ENCODE data around the gene YWHAB.

DNA sequence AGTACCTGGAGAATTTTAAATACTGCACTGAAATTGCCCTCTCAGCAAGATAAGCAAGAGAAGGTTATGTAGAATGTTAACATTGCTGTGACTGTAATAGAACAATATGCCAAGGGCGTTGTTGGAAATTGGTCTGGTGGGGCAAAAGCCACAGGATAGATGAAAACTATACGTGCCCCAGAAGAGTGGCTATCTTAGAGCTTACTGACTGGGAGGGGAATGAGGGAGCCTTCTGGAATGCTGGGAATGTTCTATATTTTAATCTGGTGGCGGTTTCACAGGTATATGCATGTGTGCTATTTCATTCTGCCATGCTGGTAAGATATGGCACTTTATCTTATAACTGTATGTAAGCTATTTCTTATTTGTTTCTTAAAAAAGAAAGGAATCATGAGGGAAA, 35.2 kb upstream of the YWHAB start:
- no peak for TF ChIP-seq EZH2 (IDR thresholded peaks at IDR 0.05; ENCODE audit: borderline replicate concordance, low read length)
- TF ChIP-seq, protein P1, sequence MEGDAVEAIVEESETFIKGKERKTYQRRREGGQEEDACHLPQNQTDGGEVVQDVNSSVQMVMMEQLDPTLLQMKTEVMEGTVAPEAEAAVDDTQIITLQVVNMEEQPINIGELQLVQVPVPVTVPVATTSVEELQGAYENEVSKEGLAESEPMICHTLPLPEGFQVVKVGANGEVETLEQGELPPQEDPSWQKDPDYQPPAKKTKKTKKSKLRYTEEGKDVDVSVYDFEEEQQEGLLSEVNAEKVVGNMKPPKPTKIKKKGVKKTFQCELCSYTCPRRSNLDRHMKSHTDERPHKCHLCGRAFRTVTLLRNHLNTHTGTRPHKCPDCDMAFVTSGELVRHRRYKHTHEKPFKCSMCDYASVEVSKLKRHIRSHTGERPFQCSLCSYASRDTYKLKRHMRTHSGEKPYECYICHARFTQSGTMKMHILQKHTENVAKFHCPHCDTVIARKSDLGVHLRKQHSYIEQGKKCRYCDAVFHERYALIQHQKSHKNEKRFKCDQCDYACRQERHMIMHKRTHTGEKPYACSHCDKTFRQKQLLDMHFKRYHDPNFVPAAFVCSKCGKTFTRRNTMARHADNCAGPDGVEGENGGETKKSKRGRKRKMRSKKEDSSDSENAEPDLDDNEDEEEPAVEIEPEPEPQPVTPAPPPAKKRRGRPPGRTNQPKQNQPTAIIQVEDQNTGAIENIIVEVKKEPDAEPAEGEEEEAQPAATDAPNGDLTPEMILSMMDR (IDR thresholded peaks at IDR 0.05; ENCODE audit: low read length): no peak

Data from OCI-LY1 (cell line).